ENCODE measurements around the gene ATP4B.

The ATP4B gene

GRCh38 chr13:113637262-113638160 lies 20.5 kb downstream of the ATP4B start:
- peaks cover 90% of the 10 kb centered on the region for H3K36me3 Mint-ChIP-seq (ENCODE audit: low read depth)
- peaks cover 32% of the 10 kb centered on the region for H3K9me3 Mint-ChIP-seq
- peaks cover 4% of the 10 kb centered on the region for H3K27me3 Mint-ChIP-seq (ENCODE audit: low read depth, poor library complexity)
- TF ChIP-seq, protein P1, sequence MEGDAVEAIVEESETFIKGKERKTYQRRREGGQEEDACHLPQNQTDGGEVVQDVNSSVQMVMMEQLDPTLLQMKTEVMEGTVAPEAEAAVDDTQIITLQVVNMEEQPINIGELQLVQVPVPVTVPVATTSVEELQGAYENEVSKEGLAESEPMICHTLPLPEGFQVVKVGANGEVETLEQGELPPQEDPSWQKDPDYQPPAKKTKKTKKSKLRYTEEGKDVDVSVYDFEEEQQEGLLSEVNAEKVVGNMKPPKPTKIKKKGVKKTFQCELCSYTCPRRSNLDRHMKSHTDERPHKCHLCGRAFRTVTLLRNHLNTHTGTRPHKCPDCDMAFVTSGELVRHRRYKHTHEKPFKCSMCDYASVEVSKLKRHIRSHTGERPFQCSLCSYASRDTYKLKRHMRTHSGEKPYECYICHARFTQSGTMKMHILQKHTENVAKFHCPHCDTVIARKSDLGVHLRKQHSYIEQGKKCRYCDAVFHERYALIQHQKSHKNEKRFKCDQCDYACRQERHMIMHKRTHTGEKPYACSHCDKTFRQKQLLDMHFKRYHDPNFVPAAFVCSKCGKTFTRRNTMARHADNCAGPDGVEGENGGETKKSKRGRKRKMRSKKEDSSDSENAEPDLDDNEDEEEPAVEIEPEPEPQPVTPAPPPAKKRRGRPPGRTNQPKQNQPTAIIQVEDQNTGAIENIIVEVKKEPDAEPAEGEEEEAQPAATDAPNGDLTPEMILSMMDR (IDR thresholded peaks at IDR 0.05), result no peak
- no peak overlapping the region for H3K4me3 Mint-ChIP-seq
- peak overlapping the region; percentile 87 for H3K27ac Mint-ChIP-seq
- no peaks in the 10 kb centered on the region for H3K4me1 Mint-ChIP-seq
- no peak for DNase-seq

DNA sequence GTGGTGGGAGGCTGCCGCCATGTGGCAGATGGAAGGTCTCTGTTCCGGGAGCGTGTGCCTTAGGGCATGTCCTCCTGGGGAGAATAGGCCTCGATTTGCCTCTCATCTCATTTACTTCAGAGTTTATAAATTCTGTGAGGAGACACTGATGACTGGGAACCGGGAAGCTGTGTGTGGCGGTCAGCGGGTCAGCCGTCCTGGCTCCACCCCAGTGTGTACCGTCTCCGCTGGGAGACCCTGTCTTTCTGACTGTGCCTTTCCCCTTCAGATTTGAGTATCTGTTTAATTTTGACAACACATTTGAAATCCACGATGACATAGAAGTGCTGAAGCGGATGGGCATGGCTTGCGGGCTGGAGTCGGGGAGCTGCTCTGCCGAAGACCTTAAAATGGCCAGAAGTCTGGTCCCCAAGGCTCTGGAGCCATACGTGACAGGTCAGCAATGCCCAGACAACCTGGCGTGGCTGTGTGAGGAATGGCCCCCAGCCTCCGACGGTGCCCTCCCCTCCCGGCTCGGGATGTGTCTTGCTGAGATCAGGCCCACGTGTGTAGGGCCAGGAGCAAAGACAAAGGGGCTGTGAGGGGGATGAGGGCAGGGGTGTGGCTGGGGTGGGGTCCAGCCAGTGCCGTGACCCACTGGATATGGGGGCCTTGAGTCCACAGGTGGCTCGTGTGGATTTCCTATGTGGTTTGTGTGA lies 21.6 kb downstream of the ATP4B start:
- Mint-ChIP-seq H3K4me1 (peaks cover under 1% of the 10 kb centered on the region), H3K27me3 (ENCODE audit: low read depth, poor library complexity) (peaks cover 2% of the 10 kb centered on the region), H3K9me3 (peaks cover 21% of the 10 kb centered on the region), H3K27ac (peak overlapping the region; percentile 54), H3K4me3 (no peak overlapping the region), H3K36me3 (ENCODE audit: low read depth) (peaks cover 86% of the 10 kb centered on the region)
- TF ChIP-seq, protein P1 (IDR thresholded peaks at IDR 0.05), result no peak
- DNase-seq, result no peak

DNA sequence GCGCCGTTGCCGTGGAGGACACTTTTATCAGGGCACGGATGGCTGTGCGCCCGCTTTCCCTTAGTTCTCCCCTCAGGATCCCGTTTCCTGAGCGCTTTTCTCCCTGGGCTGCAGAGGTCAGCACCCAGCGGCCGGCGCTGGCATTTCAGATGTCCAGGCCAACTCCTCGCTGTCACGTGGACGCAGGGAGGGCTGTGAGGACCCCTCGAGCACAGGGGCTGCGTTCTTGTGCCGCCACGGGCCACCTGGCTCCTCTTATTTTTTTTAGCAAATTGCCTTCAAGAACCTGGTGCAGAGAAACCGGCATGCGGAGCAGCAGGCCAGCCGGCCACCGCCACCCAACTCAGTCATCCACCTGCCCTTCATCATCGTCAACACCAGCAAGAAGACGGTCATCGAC lies 22.3 kb downstream of the ATP4B start:
- Mint-ChIP-seq H3K27ac (no peak overlapping the region), H3K4me3 (no peak overlapping the region), H3K36me3 (ENCODE audit: low read depth) (peaks cover 84% of the 10 kb centered on the region), H3K4me1 (peaks cover 4% of the 10 kb centered on the region), H3K9me3 (peaks cover 16% of the 10 kb centered on the region), H3K27me3 (ENCODE audit: low read depth, poor library complexity) (no peaks in the 10 kb centered on the region)
- TF ChIP-seq, protein P1 (IDR thresholded peaks at IDR 0.05), result no peak
- DNase-seq, result no peak

DNA sequence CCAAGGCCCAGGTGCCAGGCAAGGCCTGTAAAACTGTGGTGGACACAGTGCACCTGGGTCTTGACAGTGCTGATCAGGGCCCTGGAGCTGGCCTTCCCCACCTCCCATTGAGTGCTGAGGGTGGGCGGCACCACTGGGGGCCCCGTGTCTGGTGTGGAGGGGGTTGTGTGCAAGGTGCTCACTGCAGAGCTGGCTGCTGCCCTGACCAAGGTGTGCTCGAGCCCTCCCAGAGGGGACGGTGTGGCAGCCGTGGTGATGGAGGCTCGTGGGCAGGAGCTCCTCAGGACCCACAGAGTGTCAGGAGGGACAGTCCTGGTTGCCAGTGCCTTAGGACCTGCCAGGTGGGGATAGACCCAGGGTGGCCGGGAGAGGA lies 23.0 kb downstream of the ATP4B start:
- no peak for DNase-seq
- Mint-ChIP-seq H3K9me3 (peaks cover 10% of the 10 kb centered on the region), H3K4me3 (no peak overlapping the region), H3K27me3 (ENCODE audit: low read depth, poor library complexity) (no peaks in the 10 kb centered on the region), H3K27ac (no peak overlapping the region), H3K4me1 (peaks cover 4% of the 10 kb centered on the region), H3K36me3 (ENCODE audit: low read depth) (peaks cover 78% of the 10 kb centered on the region)
- TF ChIP-seq, protein P1 (IDR thresholded peaks at IDR 0.05), result no peak

DNA sequence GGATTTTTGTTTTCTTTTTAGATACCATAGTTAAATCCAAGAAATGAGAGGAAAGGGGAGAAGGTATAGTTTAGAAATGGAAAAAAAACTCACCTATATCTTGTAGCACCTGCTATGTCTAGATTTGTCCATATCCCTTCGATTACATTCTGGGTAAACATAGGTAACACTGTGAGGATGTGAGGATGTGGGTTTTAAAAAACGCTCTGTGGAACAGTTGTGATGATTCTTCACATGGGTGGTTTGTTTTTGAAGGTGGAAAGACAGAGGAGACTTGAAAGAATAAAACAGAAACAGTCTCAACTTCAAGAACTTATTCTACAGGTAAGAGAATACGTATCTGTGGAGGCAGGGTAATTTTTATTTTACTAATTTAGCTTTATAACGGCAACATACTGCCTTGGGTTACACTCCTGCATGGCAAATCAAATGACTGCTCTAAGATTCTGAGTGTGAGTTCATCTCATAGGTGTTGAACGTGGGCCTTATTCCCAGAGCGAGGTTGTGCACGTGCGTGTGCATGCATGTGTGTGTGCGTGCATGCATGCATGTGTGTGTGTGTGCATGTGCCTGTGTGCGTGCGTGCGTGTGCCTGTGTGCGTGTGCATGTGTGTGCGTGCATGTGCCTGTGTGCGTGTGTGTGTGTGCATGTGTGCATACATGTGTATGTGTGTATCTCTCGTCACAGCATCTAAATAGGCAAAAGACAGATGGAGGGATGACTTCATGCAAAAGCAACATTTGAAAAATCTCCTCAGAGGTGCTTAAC lies 23.5 kb downstream of the ATP4B start:
- no peaks in the 10 kb centered on the region for H3K27me3 Mint-ChIP-seq (ENCODE audit: low read depth, poor library complexity)
- H3K9me3 Mint-ChIP-seq, result peaks cover 5% of the 10 kb centered on the region
- no peak overlapping the region for H3K4me3 Mint-ChIP-seq
- H3K36me3 Mint-ChIP-seq (ENCODE audit: low read depth), result peaks cover 74% of the 10 kb centered on the region
- no peak for DNase-seq
- TF ChIP-seq, protein P1 (IDR thresholded peaks at IDR 0.05), result no peak
- H3K4me1 Mint-ChIP-seq, result peaks cover 4% of the 10 kb centered on the region
- peak overlapping the region; percentile 71 for H3K27ac Mint-ChIP-seq

Measured in nephron progenitor cell (in vitro differentiated cells).